GM06990 (cell line): ENCODE results near the gene ROR2.

Experiments used
- DNase-seq: peaks from one replicate; pipeline ENCODE4 v3.0.0-alpha.2; 2011; ENCODE audit not compliant: insufficient read length; ENCODE audit errors: extremely low read depth
- H3K27me3 ChIP-seq: replicated peaks from 2 replicates; pipeline ENCODE4 v1.6.0; 2011; ENCODE audit warnings: low read length; ENCODE audit not compliant: control insufficient read depth, insufficient read depth
- H3K36me3 ChIP-seq: 2 replicates; pipeline ENCODE4 v1.5.1; 2011; ENCODE audit warnings: low read length; ENCODE audit not compliant: control insufficient read depth, insufficient read depth
- H3K4me3 ChIP-seq: replicated peaks from 2 replicates; pipeline ENCODE4 v1.5.1; 2011; ENCODE audit warnings: low read depth, mild to moderate bottlenecking, control low read depth, low read length
- TF ChIP-seq, protein P1 (sequence below): IDR thresholded peaks from 2 replicates; pipeline ENCODE4 v1.5.1; 2011; ENCODE audit warnings: low read length, control low read depth, mild to moderate bottlenecking, inconsistent platforms; ENCODE audit not compliant: insufficient read depth, poor library complexity, severe bottlenecking

ROR2 gene

DNA sequence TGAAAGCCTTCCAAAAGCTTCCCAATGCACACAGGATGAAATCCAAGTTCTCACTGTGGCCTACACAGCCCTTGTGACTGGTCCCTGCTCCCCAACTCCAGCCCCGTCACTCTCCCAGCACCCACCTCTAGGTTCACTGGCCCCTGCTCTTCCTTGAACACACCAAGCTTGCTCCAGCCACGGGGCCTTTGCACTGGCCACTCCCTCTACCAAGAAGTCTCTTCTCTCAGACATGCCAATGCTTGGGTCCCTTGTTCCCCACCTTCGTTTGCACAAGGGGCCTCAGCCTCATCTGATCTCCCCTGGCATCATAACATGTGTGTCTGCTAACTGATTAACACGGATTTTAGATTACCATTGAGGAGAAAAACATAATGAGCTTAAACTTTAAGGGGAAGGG lies 56.0 kb downstream of the ROR2 start:
- Histone ChIP-seq H3K27me3 (no peaks in the 10 kb centered on the region; the same call in 1 of the 2 replicates), H3K36me3 (no peaks in the 10 kb centered on the region), H3K4me3 (no peak overlapping the region)
- no peak for DNase-seq
- TF ChIP-seq, protein P1, sequence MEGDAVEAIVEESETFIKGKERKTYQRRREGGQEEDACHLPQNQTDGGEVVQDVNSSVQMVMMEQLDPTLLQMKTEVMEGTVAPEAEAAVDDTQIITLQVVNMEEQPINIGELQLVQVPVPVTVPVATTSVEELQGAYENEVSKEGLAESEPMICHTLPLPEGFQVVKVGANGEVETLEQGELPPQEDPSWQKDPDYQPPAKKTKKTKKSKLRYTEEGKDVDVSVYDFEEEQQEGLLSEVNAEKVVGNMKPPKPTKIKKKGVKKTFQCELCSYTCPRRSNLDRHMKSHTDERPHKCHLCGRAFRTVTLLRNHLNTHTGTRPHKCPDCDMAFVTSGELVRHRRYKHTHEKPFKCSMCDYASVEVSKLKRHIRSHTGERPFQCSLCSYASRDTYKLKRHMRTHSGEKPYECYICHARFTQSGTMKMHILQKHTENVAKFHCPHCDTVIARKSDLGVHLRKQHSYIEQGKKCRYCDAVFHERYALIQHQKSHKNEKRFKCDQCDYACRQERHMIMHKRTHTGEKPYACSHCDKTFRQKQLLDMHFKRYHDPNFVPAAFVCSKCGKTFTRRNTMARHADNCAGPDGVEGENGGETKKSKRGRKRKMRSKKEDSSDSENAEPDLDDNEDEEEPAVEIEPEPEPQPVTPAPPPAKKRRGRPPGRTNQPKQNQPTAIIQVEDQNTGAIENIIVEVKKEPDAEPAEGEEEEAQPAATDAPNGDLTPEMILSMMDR = no peak

DNA sequence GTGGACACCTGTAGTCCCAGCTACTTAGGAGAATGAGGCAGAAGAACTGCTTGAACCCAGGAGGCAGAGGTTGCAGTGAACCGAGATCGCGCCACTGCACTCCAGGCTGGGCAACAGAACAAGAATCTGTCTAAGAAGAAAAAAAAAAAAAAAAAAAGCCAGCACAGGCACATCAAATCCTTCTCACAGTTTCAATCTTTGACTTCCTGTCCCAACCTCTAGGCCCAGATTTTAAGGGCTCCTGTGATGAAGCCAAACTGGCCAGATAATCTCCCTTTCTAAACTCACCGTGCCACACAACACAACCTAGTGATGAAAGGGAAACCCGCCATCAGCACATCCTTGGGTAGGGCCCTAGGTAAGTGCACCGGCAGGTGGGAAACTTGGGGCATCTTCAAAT lies 58.1 kb downstream of the ROR2 start:
- H3K4me3 ChIP-seq = no peak overlapping the region
- TF ChIP-seq, protein P1 = no peak
- DNase-seq = no peak
- H3K36me3 ChIP-seq = no peaks in the 10 kb centered on the region
- no peaks in the 10 kb centered on the region; the same call in 1 of the 2 replicates for H3K27me3 ChIP-seq

DNA sequence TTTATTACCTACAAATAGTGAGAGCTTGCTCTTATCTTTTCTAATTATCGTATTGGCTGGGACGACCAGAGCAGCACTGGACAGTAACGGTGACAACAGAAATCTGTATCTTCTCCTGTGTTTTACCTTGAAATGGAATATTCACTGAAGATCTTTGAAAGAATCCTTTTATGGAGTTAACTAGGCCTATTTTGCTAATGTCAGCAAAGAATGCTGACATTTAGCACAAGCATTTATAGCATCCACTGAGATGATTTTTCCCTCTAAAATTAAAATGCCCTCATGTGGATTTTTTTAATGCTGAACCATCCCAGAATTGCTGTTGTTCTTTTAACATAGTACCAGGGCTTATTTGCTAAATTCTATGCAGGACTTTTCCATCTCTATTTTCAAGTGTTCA lies 59.4 kb downstream of the ROR2 start:
- no peak for DNase-seq
- TF ChIP-seq, protein P1 = no peak
- no peak overlapping the region for H3K4me3 ChIP-seq
- H3K27me3 ChIP-seq = no peaks in the 10 kb centered on the region; the same call in 1 of the 2 replicates
- H3K36me3 ChIP-seq = no peaks in the 10 kb centered on the region

DNA sequence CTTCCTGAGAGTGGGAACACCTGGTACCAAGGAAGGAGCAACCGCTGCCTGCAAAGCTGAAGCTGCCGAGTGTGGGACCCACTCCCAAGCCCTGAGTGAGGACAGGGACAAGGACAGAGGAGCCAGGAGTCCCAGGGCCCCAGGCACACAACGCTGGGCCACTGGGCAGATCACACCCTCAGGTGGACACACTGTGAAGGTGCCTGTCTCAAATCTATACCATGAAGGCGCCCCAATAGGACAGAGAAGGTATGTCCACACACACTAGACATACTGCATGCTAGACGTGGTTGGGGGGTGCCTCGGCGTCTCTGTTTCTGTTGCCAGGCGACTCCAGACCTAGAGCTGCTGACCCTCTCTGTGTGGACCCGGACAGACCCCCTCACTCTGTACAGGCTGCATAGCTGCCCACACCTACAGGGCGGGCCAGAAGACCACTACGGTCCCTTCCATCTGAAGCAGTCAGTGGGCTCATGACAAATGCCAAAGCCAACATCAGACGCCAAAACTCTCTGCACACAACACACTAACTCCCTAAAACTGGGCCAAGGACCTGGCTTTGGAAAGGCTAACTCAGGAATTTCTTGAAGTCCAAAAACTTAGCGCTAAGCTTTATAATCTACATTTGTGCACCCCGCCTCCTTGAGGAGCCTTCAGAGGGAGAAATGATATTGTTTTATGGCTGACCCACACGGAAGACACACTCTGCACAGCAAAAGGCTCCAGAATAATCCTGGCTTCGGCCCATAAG lies 60.7 kb downstream of the ROR2 start:
- DNase-seq = no peak
- no peaks in the 10 kb centered on the region; the same call in 1 of the 2 replicates for H3K27me3 ChIP-seq
- H3K4me3 ChIP-seq = no peak overlapping the region
- H3K36me3 ChIP-seq = no peaks in the 10 kb centered on the region
- TF ChIP-seq, protein P1 = no peak

DNA sequence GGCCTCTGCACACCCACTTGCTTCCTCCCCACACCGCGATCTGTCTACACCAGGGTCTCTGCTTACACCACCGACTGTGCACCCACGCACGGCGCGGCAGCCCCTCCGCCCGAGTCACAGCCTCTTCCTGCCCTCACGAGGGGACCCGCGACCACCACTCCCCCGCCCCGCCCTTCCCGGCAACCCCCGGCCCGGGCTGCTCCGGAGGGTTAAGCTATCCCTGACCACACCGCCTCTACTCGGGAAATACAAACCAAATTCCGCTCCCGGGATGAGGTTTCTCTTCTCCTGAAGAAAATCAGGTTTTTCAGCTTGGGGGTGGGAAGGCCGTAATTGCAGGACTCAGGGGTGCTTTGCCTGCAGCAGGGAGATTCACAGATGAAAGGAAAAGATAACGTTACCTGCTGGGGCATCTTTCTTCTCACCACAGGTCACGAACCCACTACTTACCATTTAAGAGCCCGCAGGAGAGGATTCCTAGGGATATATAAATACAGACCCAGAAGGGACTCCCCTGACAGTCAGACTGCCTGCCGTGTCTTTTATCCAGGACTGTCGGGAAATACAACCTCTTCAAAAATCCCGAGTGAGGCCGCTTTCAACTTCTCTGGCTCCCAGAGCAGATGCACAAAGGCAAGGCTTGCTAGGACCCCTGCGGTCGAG lies 63.5 kb downstream of the ROR2 start:
- DNase-seq = no peak
- Histone ChIP-seq H3K4me3 (no peak overlapping the region), H3K36me3 (no peaks in the 10 kb centered on the region), H3K27me3 (no peaks in the 10 kb centered on the region; the same call in 1 of the 2 replicates)
- TF ChIP-seq, protein P1 = no peak
